ENCODE results near the gene UMODL1.
A peak's percentile ranks its signal among the peaks of the same experiment; 100 is the strongest.

GRCh38 chr21:42117229-42117966 is 46.3 kb downstream of the UMODL1 start:
- TF ChIP-seq POLR2A (IDR thresholded peaks at IDR 0.05; ENCODE audit: extremely low read depth, insufficient read length) (no peak), CTCF (IDR thresholded peaks at IDR 0.05; ENCODE audit: low read depth, low read length) (peak; percentile 79), MYC (IDR thresholded peaks at IDR 0.05; ENCODE audit: low read depth, low read length) (no peak)

Data from NB4 (cell line).